ENCODE data around the gene SAMD3.
A peak's percentile ranks its signal among the peaks of the same experiment; 100 is the strongest.

SAMD3 gene

GRCh38 chr6:130143709-130144108 is 79.0 kb downstream of the SAMD3 start:
- peaks cover 17% of the 10 kb centered on the region for H3K36me3 ChIP-seq (ENCODE audit: control insufficient read depth, insufficient read depth, low read length)
- H3K27ac ChIP-seq (ENCODE audit: insufficient read depth, low read length, poor library complexity, severe bottlenecking) = no peak overlapping the region
- peaks cover 4% of the 10 kb centered on the region for H3K4me1 ChIP-seq (ENCODE audit: control insufficient read depth, insufficient read depth, low read length, poor library complexity, severe bottlenecking)
- no peaks in the 10 kb centered on the region for H3K9me3 ChIP-seq (ENCODE audit: control insufficient read depth, low read length)
- no peaks in the 10 kb centered on the region for H3K27me3 ChIP-seq (replicated peaks; ENCODE audit: control insufficient read depth, insufficient read depth, low read length, poor library complexity, severe bottlenecking)
- H3K4me3 ChIP-seq (ENCODE audit: insufficient read depth, low read depth, low read length, poor library complexity, severe bottlenecking) = no peak overlapping the region
- DNase-seq = no peak

DNA sequence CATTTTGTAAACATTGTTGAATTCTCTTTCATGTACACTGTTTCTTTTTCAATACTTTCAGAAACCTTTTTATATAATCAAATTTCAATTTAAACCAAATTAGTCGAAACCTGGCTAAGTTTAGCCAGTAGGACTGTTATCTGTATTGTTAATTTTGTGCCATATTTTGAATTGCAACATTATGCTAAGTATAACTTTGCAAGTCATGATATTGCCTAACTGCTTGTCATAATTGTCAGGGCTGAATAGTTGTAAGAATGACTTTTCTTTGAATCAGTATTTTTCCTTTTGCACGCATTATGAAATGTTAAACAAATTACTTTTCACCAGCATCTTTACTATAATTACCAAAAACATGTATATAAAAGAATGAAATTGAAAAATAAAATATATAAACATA is 82.7 kb downstream of the SAMD3 start:
- Histone ChIP-seq H3K27me3 (replicated peaks; ENCODE audit: control insufficient read depth, insufficient read depth, low read length, poor library complexity, severe bottlenecking) (no peaks in the 10 kb centered on the region), H3K9me3 (ENCODE audit: control insufficient read depth, low read length) (no peaks in the 10 kb centered on the region), H3K4me1 (ENCODE audit: control insufficient read depth, insufficient read depth, low read length, poor library complexity, severe bottlenecking) (peaks cover 13% of the 10 kb centered on the region), H3K27ac (ENCODE audit: insufficient read depth, low read length, poor library complexity, severe bottlenecking) (no peak overlapping the region), H3K4me3 (ENCODE audit: insufficient read depth, low read depth, low read length, poor library complexity, severe bottlenecking) (no peak overlapping the region), H3K36me3 (ENCODE audit: control insufficient read depth, insufficient read depth, low read length) (peaks cover 17% of the 10 kb centered on the region)
- DNase-seq = no peak

DNA sequence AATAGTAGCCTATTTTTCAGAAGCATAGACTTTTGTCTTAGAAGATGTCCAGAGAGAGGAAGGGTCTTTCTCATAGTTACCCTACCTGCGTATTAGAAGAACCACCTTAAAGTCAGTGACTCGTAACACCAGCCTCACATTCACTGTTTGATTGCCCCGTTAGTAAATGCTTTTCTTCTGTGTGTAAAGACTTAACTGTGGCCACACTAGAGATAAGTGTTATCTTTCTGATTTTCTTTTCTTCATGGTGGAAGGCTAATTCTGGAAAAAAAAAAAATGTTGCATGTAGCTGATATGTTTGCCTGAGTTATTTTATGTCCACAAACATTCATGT is 83.9 kb downstream of the SAMD3 start:
- no peaks in the 10 kb centered on the region for H3K27me3 ChIP-seq (replicated peaks; ENCODE audit: control insufficient read depth, insufficient read depth, low read length, poor library complexity, severe bottlenecking)
- peaks cover 19% of the 10 kb centered on the region for H3K4me1 ChIP-seq (ENCODE audit: control insufficient read depth, insufficient read depth, low read length, poor library complexity, severe bottlenecking)
- no peak for DNase-seq
- H3K4me3 ChIP-seq (ENCODE audit: insufficient read depth, low read depth, low read length, poor library complexity, severe bottlenecking) = no peak overlapping the region
- no peak overlapping the region for H3K27ac ChIP-seq (ENCODE audit: insufficient read depth, low read length, poor library complexity, severe bottlenecking)
- H3K36me3 ChIP-seq (ENCODE audit: control insufficient read depth, insufficient read depth, low read length) = peaks cover 11% of the 10 kb centered on the region
- H3K9me3 ChIP-seq (ENCODE audit: control insufficient read depth, low read length) = no peaks in the 10 kb centered on the region

- no peak for DNase-seq
- Histone ChIP-seq H3K27ac (ENCODE audit: insufficient read depth, low read length, poor library complexity, severe bottlenecking) (no peak overlapping the region), H3K36me3 (ENCODE audit: control insufficient read depth, insufficient read depth, low read length) (peaks cover 7% of the 10 kb centered on the region), H3K4me3 (ENCODE audit: insufficient read depth, low read depth, low read length, poor library complexity, severe bottlenecking) (no peak overlapping the region), H3K9me3 (ENCODE audit: control insufficient read depth, low read length) (no peaks in the 10 kb centered on the region), H3K27me3 (replicated peaks; ENCODE audit: control insufficient read depth, insufficient read depth, low read length, poor library complexity, severe bottlenecking) (no peaks in the 10 kb centered on the region), H3K4me1 (ENCODE audit: control insufficient read depth, insufficient read depth, low read length, poor library complexity, severe bottlenecking) (peaks cover 24% of the 10 kb centered on the region)
Measured at GRCh38 chr6:130138116-130138908, 84.4 kb downstream of the SAMD3 start.

DNA sequence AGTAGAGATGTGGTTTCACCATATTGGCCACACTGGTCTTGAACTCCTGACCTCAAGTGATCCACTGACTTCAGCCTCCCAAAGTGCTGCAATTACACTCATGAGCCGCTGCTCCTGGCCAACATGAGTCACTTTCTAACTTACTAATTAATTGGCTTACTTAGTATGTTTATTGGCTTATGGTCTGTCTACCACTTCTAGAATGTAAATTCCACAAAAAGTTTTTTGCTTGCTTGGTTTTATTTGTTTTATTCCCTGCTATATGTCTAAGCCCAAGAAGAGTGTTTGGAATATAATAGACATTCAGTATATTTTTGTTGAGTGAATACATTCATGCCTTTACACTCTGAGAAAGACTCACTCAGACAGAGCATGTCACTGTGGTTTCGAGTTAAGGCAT is 86.0 kb downstream of the SAMD3 start:
- H3K36me3 ChIP-seq (ENCODE audit: control insufficient read depth, insufficient read depth, low read length) = no peaks in the 10 kb centered on the region
- H3K4me3 ChIP-seq (ENCODE audit: insufficient read depth, low read depth, low read length, poor library complexity, severe bottlenecking) = no peak overlapping the region
- DNase-seq = no peak
- no peak overlapping the region for H3K27ac ChIP-seq (ENCODE audit: insufficient read depth, low read length, poor library complexity, severe bottlenecking)
- no peaks in the 10 kb centered on the region for H3K9me3 ChIP-seq (ENCODE audit: control insufficient read depth, low read length)
- no peaks in the 10 kb centered on the region for H3K27me3 ChIP-seq (replicated peaks; ENCODE audit: control insufficient read depth, insufficient read depth, low read length, poor library complexity, severe bottlenecking)
- H3K4me1 ChIP-seq (ENCODE audit: control insufficient read depth, insufficient read depth, low read length, poor library complexity, severe bottlenecking) = peaks cover 39% of the 10 kb centered on the region

DNA sequence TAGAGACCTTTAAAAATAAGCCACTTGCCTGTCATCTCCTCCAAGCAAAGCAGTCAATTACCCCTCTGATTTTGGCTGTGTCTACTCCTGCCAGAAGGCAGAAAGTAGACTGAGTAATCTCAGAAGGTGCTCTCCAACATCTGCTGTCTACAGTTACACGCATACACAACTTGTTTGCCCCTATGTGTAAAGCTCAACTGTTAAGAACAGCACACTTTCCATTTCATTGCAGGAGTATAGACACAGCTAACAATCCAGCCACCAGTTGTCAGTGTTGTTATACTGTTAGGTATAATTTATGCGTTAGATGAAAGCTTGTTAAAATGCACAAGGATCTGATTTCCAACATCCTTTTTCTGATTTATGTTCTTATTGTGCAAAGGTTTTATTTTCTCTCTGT is 88.2 kb downstream of the SAMD3 start:
- H3K27me3 ChIP-seq (replicated peaks; ENCODE audit: control insufficient read depth, insufficient read depth, low read length, poor library complexity, severe bottlenecking) = no peaks in the 10 kb centered on the region
- H3K36me3 ChIP-seq (ENCODE audit: control insufficient read depth, insufficient read depth, low read length) = no peaks in the 10 kb centered on the region
- H3K27ac ChIP-seq (ENCODE audit: insufficient read depth, low read length, poor library complexity, severe bottlenecking) = no peak overlapping the region
- no peak for DNase-seq
- no peaks in the 10 kb centered on the region for H3K9me3 ChIP-seq (ENCODE audit: control insufficient read depth, low read length)
- peaks cover 41% of the 10 kb centered on the region for H3K4me1 ChIP-seq (ENCODE audit: control insufficient read depth, insufficient read depth, low read length, poor library complexity, severe bottlenecking)
- no peak overlapping the region for H3K4me3 ChIP-seq (ENCODE audit: insufficient read depth, low read depth, low read length, poor library complexity, severe bottlenecking)

- peaks cover 37% of the 10 kb centered on the region for H3K4me1 ChIP-seq (ENCODE audit: control insufficient read depth, insufficient read depth, low read length, poor library complexity, severe bottlenecking)
- no peak overlapping the region for H3K4me3 ChIP-seq (ENCODE audit: insufficient read depth, low read depth, low read length, poor library complexity, severe bottlenecking)
- DNase-seq = peak; percentile 8 to 41 (median 22)
- H3K36me3 ChIP-seq (ENCODE audit: control insufficient read depth, insufficient read depth, low read length) = no peaks in the 10 kb centered on the region
- peak overlapping the region; percentile 48 for H3K27ac ChIP-seq (ENCODE audit: insufficient read depth, low read length, poor library complexity, severe bottlenecking)
- no peaks in the 10 kb centered on the region for H3K9me3 ChIP-seq (ENCODE audit: control insufficient read depth, low read length)
- H3K27me3 ChIP-seq (replicated peaks; ENCODE audit: control insufficient read depth, insufficient read depth, low read length, poor library complexity, severe bottlenecking) = no peaks in the 10 kb centered on the region
Measured at GRCh38 chr6:130132286-130132701, 90.5 kb downstream of the SAMD3 start.

GRCh38 chr6:130129762-130130246 is 92.9 kb downstream of the SAMD3 start:
- Histone ChIP-seq H3K9me3 (ENCODE audit: control insufficient read depth, low read length) (no peaks in the 10 kb centered on the region), H3K27me3 (replicated peaks; ENCODE audit: control insufficient read depth, insufficient read depth, low read length, poor library complexity, severe bottlenecking) (no peaks in the 10 kb centered on the region), H3K36me3 (ENCODE audit: control insufficient read depth, insufficient read depth, low read length) (no peaks in the 10 kb centered on the region), H3K27ac (ENCODE audit: insufficient read depth, low read length, poor library complexity, severe bottlenecking) (no peak overlapping the region), H3K4me1 (ENCODE audit: control insufficient read depth, insufficient read depth, low read length, poor library complexity, severe bottlenecking) (peaks cover 25% of the 10 kb centered on the region), H3K4me3 (ENCODE audit: insufficient read depth, low read depth, low read length, poor library complexity, severe bottlenecking) (no peak overlapping the region)
- no peak for DNase-seq

DNA sequence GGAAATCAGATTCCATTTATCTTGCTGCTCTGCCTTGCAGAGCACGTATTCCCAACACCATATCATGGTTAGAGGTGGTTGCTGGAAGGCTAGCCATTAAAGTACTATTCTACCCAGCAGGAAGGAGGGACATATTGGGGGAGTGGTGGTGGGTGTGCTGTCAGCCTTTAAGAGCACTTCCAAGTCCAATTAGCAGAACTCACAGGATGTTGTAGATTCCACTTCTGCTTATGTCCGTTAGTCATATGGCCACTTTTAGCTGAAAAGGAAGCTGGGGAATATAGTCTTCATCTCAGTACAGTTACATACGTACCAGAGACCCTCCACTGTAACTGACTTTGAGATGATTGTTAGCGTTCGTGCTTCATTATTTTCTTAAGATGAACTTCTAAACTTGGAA is 94.4 kb downstream of the SAMD3 start:
- Histone ChIP-seq H3K9me3 (ENCODE audit: control insufficient read depth, low read length) (no peaks in the 10 kb centered on the region), H3K36me3 (ENCODE audit: control insufficient read depth, insufficient read depth, low read length) (no peaks in the 10 kb centered on the region), H3K4me3 (ENCODE audit: insufficient read depth, low read depth, low read length, poor library complexity, severe bottlenecking) (no peak overlapping the region), H3K4me1 (ENCODE audit: control insufficient read depth, insufficient read depth, low read length, poor library complexity, severe bottlenecking) (peaks cover 17% of the 10 kb centered on the region), H3K27me3 (replicated peaks; ENCODE audit: control insufficient read depth, insufficient read depth, low read length, poor library complexity, severe bottlenecking) (no peaks in the 10 kb centered on the region), H3K27ac (ENCODE audit: insufficient read depth, low read length, poor library complexity, severe bottlenecking) (no peak overlapping the region)
- DNase-seq = no peak

- no peak overlapping the region for H3K27ac ChIP-seq (ENCODE audit: insufficient read depth, low read length, poor library complexity, severe bottlenecking)
- no peak for DNase-seq
- H3K27me3 ChIP-seq (replicated peaks; ENCODE audit: control insufficient read depth, insufficient read depth, low read length, poor library complexity, severe bottlenecking) = no peaks in the 10 kb centered on the region
- no peaks in the 10 kb centered on the region for H3K9me3 ChIP-seq (ENCODE audit: control insufficient read depth, low read length)
- H3K4me1 ChIP-seq (ENCODE audit: control insufficient read depth, insufficient read depth, low read length, poor library complexity, severe bottlenecking) = peaks cover 6% of the 10 kb centered on the region
- no peak overlapping the region for H3K4me3 ChIP-seq (ENCODE audit: insufficient read depth, low read depth, low read length, poor library complexity, severe bottlenecking)
- no peaks in the 10 kb centered on the region for H3K36me3 ChIP-seq (ENCODE audit: control insufficient read depth, insufficient read depth, low read length)
Measured at GRCh38 chr6:130127195-130127594, 95.6 kb downstream of the SAMD3 start.
